Trophoblast cell (in vitro differentiated cells and primary cell): ENCODE results near the gene SH3TC1.

Source experiments
- DNase-seq, 2 donors: peaks; one replicate each; pipeline ENCODE4 v3.0.0-alpha.2; 2016
- H2AFZ ChIP-seq: 2 replicates; pipeline ENCODE4 v1.6.1; 2013; ENCODE audit warnings: low read length, moderate library complexity, mild to moderate bottlenecking; ENCODE audit not compliant: insufficient read depth, poor library complexity
- H2AK5ac ChIP-seq: 2 replicates; pipeline ENCODE4 v1.6.1; 2013; ENCODE audit warnings: mild to moderate bottlenecking, low read length
- H2BK120ac ChIP-seq: 2 replicates; pipeline ENCODE4 v1.6.1; 2013; ENCODE audit warnings: low read length, mild to moderate bottlenecking, moderate library complexity; ENCODE audit not compliant: insufficient read depth, poor library complexity
- H2BK12ac ChIP-seq: 2 replicates; pipeline ENCODE4 v1.6.1; 2013; ENCODE audit warnings: mild to moderate bottlenecking, low read length, moderate library complexity
- H2BK5ac ChIP-seq: 2 replicates; pipeline ENCODE4 v1.6.1; 2013; ENCODE audit warnings: low read length, low read depth, moderate library complexity, mild to moderate bottlenecking; ENCODE audit not compliant: poor library complexity
- H3K14ac ChIP-seq: 2 replicates; pipeline ENCODE4 v1.6.1; 2013; ENCODE audit warnings: mild to moderate bottlenecking, low read length
- H3K18ac ChIP-seq: 2 replicates; pipeline ENCODE4 v1.6.1; 2013; ENCODE audit warnings: mild to moderate bottlenecking, low read length
- H3K23ac ChIP-seq: 2 replicates; pipeline ENCODE4 v1.6.1; 2013; ENCODE audit warnings: low read length
- H3K27ac ChIP-seq: 2 replicates; pipeline ENCODE4 v1.5.1; 2013; ENCODE audit warnings: low read depth, mild to moderate bottlenecking, inconsistent platforms, low read length, moderate library complexity
- H3K27me3 ChIP-seq: 2 replicates; pipeline ENCODE4 v1.6.1; 2013; ENCODE audit warnings: inconsistent platforms, mild to moderate bottlenecking, low read length, moderate library complexity; ENCODE audit not compliant: insufficient read depth
- H3K36me3 ChIP-seq, 2 experiments: 1 replicate in 1 of 2; 2 replicates in 1 of 2; pipeline ENCODE4 v1.6.1; 2013; ENCODE audit warnings: low read length in 2 of 2, mild to moderate bottlenecking in 2 of 2, moderate library complexity in 1 of 2; ENCODE audit not compliant: insufficient read depth in 2 of 2, control insufficient read depth in 1 of 2
- H3K4ac ChIP-seq: 2 replicates; pipeline ENCODE4 v1.6.1; 2013; ENCODE audit warnings: low read depth, mild to moderate bottlenecking, low read length, moderate library complexity
- H3K4me1 ChIP-seq, 2 experiments: 1 replicate in 1 of 2; 2 replicates in 1 of 2; pipeline ENCODE4 v1.6.1; 2013; ENCODE audit warnings: low read length in 2 of 2, mild to moderate bottlenecking in 2 of 2, moderate library complexity in 1 of 2; ENCODE audit not compliant: insufficient read depth in 2 of 2, control insufficient read depth in 1 of 2
- H3K4me2 ChIP-seq: 2 replicates; pipeline ENCODE4 v1.6.1; 2013; ENCODE audit warnings: inconsistent platforms, mild to moderate bottlenecking, low read length, moderate library complexity
- H3K4me3 ChIP-seq: 2 replicates; pipeline ENCODE4 v1.5.1; 2013; ENCODE audit warnings: mild to moderate bottlenecking, low read depth, low read length, inconsistent platforms
- H3K79me1 ChIP-seq: one replicate; pipeline ENCODE4 v1.6.1; 2013; ENCODE audit warnings: low read length
- H3K79me2 ChIP-seq: 2 replicates; pipeline ENCODE4 v1.6.1; 2013; ENCODE audit warnings: low read length, mild to moderate bottlenecking; ENCODE audit not compliant: control insufficient read depth, insufficient read depth, poor library complexity
- H3K9ac ChIP-seq: 2 replicates; pipeline ENCODE4 v1.6.1; 2013; ENCODE audit warnings: mild to moderate bottlenecking, low read length
- H3K9me3 ChIP-seq: 2 replicates; pipeline ENCODE4 v1.6.1; 2013; ENCODE audit warnings: low read depth, mild to moderate bottlenecking, control low read depth, inconsistent platforms, low read length; ENCODE audit not compliant: insufficient read depth
- H4K12ac ChIP-seq: 2 replicates; pipeline ENCODE4 v1.6.1; 2013; ENCODE audit warnings: low read depth, mild to moderate bottlenecking, low read length, moderate library complexity
- H4K8ac ChIP-seq: 2 replicates; pipeline ENCODE4 v1.6.1; 2013; ENCODE audit warnings: low read depth, mild to moderate bottlenecking, low read length, moderate library complexity
- H4K91ac ChIP-seq: one replicate; pipeline ENCODE4 v1.6.1; 2013; ENCODE audit warnings: low read depth, mild to moderate bottlenecking, low read length, moderate library complexity
- WGBS: extraction: QIAGEN DNeasy Blood & Tissue Kit; methylation state at CpG from one replicate; pipeline ENCODE4 v1.1.7; 2013; ENCODE audit warnings: missing lambda C conversion rate; ENCODE audit not compliant: insufficient read length, insufficient coverage; ENCODE audit errors: extremely low coverage; 5-methylcytosine and 5-hydroxymethylcytosine counted together

The SH3TC1 gene

DNA sequence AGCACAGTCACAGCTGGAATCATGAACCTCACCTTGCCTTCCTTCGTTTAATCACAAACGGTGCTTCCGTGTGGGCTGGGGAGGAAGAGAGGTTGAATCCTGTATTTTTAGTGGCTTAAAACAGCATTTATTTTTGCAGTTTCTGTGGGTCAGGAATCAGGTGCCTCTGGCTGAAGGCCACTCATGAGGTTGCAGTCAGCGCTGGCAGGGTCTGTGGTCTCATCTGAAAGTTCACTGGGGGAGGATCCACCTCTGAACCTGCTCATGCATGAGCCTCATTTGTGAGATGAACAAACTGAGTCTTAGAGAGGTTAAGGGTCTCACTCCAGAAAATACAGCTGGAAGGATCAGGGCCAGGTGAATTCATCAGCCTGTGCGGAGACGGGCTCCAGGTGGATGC, 23.4 kb upstream of the SH3TC1 start:
- Histone ChIP-seq H2AK5ac (peak overlapping the region; percentile 52), H3K9me3 (peaks cover 2% of the 10 kb centered on the region), H3K79me2 (no peaks in the 10 kb centered on the region), H3K23ac (no peak overlapping the region), H4K91ac (no peak overlapping the region), H3K79me1 (no peaks in the 10 kb centered on the region), H3K4me2 (no peak overlapping the region), H3K9ac (no peak overlapping the region), H3K36me3 (no peaks in the 10 kb centered on the region), H2BK12ac (no peak overlapping the region), H4K12ac (no peak overlapping the region), H3K4me1 (peaks cover 0 to 3% of the 10 kb centered on the region in 2 experiments), H3K4me3 (no peak overlapping the region), H3K14ac (no peak overlapping the region), H2BK5ac (no peak overlapping the region), H4K8ac (no peak overlapping the region), H2AFZ (no peak overlapping the region), H2BK120ac (no peak overlapping the region), H3K27ac (no peak overlapping the region), H3K18ac (no peak overlapping the region), H3K4ac (no peak overlapping the region), H3K27me3 (no peaks in the 10 kb centered on the region)
- DNase-seq = no peak
- no CpG with 5 or more reads among the region's 6 CpGs for WGBS

DNA sequence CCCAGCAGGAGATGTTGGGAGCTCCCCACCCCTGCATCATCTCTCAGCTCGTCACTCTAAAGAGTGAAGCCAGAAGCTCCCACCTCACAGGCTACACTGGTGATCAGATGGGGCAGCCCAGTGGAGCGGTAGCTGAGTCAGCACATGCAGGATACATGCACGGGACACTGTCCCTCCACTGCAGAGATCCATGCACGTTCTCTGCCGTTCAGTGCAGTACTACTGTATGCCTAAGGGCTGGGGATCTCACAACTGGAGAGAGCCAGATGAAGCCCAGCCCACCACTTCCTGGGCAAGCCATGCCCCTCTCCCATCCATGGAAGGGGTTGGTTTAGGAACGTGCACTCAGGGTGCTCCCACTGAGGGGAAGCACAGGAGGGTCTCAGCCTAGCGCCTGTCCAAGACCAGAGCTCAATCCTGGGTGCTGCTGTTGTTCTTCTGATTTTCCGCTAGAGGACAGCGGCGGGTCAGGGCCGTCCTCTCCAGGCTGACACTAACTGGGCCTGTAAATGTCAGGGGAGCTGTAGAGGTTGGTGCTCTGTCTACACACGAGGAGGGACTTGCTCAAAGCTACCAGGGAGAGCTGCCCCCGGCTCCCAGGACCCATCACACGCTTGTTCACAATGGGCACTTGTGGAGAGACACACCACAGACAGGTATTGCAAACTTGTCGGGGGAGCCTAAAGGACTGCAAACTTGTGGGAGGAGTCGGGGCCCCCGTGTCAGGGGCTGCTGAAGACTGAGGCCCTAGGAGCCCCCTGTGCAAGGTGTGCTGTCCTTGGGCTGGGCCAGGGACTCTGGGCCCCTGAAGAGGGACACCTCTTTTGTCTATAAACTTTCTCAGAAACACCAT, 22.3 kb upstream of the SH3TC1 start:
- no peaks in the 10 kb centered on the region for H3K27me3 ChIP-seq
- no peak overlapping the region for H3K18ac ChIP-seq
- no peak overlapping the region for H3K4me3 ChIP-seq
- H3K36me3 ChIP-seq = no peaks in the 10 kb centered on the region
- H3K27ac ChIP-seq = no peak overlapping the region
- no peak overlapping the region for H3K14ac ChIP-seq
- no peak overlapping the region for H3K23ac ChIP-seq
- no peak overlapping the region for H2BK12ac ChIP-seq
- H2AK5ac ChIP-seq = no peak overlapping the region
- DNase-seq = peak; percentile 26 to 66
- no peak overlapping the region for H3K4ac ChIP-seq
- H3K9ac ChIP-seq = no peak overlapping the region
- H4K12ac ChIP-seq = no peak overlapping the region
- H3K79me2 ChIP-seq = no peaks in the 10 kb centered on the region
- no peak overlapping the region for H2AFZ ChIP-seq
- peaks cover 0 to 6% of the 10 kb centered on the region in 2 experiments for H3K4me1 ChIP-seq
- H3K79me1 ChIP-seq = no peaks in the 10 kb centered on the region
- no peak overlapping the region for H3K4me2 ChIP-seq
- no peak overlapping the region for H2BK120ac ChIP-seq
- peak overlapping the region; percentile 4 for H4K91ac ChIP-seq
- H3K9me3 ChIP-seq = peaks cover 2% of the 10 kb centered on the region
- no CpG with 5 or more reads among the region's 17 CpGs for WGBS
- no peak overlapping the region for H2BK5ac ChIP-seq
- no peak overlapping the region for H4K8ac ChIP-seq

GRCh38 chr4:8177552-8177951, 21.5 kb upstream of the SH3TC1 start:
- H3K79me1 ChIP-seq = no peaks in the 10 kb centered on the region
- H3K27ac ChIP-seq = no peak overlapping the region
- H2AK5ac ChIP-seq = no peak overlapping the region
- H2BK5ac ChIP-seq = no peak overlapping the region
- no CpG with 5 or more reads among the region's 6 CpGs for WGBS
- no peak overlapping the region for H4K12ac ChIP-seq
- H3K79me2 ChIP-seq = no peaks in the 10 kb centered on the region
- H3K9ac ChIP-seq = no peak overlapping the region
- H3K4me3 ChIP-seq = no peak overlapping the region
- H3K9me3 ChIP-seq = peaks cover 2% of the 10 kb centered on the region
- H3K4ac ChIP-seq = no peak overlapping the region
- no peak overlapping the region for H3K14ac ChIP-seq
- H2BK120ac ChIP-seq = no peak overlapping the region
- no peak overlapping the region for H3K4me2 ChIP-seq
- peak overlapping the region; percentile 22 for H2BK12ac ChIP-seq
- no peak overlapping the region for H3K18ac ChIP-seq
- H3K27me3 ChIP-seq = no peaks in the 10 kb centered on the region
- H3K4me1 ChIP-seq = peaks cover 5 to 11% of the 10 kb centered on the region in 2 experiments
- H3K23ac ChIP-seq = no peak overlapping the region
- H2AFZ ChIP-seq = no peak overlapping the region
- no peak for DNase-seq
- H4K91ac ChIP-seq = no peak overlapping the region
- H4K8ac ChIP-seq = no peak overlapping the region
- no peaks in the 10 kb centered on the region for H3K36me3 ChIP-seq

- H3K18ac ChIP-seq = no peak overlapping the region
- H2AK5ac ChIP-seq = no peak overlapping the region
- no peaks in the 10 kb centered on the region for H3K79me1 ChIP-seq
- no peak overlapping the region for H2BK120ac ChIP-seq
- no peaks in the 10 kb centered on the region for H3K36me3 ChIP-seq
- DNase-seq = no peak
- H3K14ac ChIP-seq = no peak overlapping the region
- no peak overlapping the region for H3K4me2 ChIP-seq
- no peak overlapping the region for H3K27ac ChIP-seq
- H3K4me3 ChIP-seq = no peak overlapping the region
- no peak overlapping the region for H3K23ac ChIP-seq
- peaks cover 5 to 11% of the 10 kb centered on the region in 2 experiments for H3K4me1 ChIP-seq
- H3K9ac ChIP-seq = no peak overlapping the region
- no peak overlapping the region for H4K91ac ChIP-seq
- H3K9me3 ChIP-seq = peaks cover 2% of the 10 kb centered on the region
- no peaks in the 10 kb centered on the region for H3K79me2 ChIP-seq
- no peak overlapping the region for H2BK5ac ChIP-seq
- H4K12ac ChIP-seq = no peak overlapping the region
- H3K27me3 ChIP-seq = no peaks in the 10 kb centered on the region
- WGBS = no CpG with 5 or more reads among the region's 11 CpGs
- no peak overlapping the region for H2AFZ ChIP-seq
- no peak overlapping the region for H3K4ac ChIP-seq
- H2BK12ac ChIP-seq = peak overlapping the region; percentile 22
- no peak overlapping the region for H4K8ac ChIP-seq
Measured at GRCh38 chr4:8177956-8178355, 21.1 kb upstream of the SH3TC1 start.
